Neural cell (in vitro differentiated cells): ENCODE measurements around the gene PFKL. TPM values are rescaled to one million over a fixed set of nuclear protein-coding genes. Genes with fewer than 3 reads are reported as not detected.

Experiments used
- H2AFZ ChIP-seq: fragments of 200-600, 300-800 bp; sonication (generic), shearing (Covaris generic); 2 replicates; pipeline ENCODE4 v1.6.0; 2014; ENCODE audit warnings: low read depth, mild to moderate bottlenecking, antibody characterized with exemption, low read length, moderate library complexity
- H3F3A ChIP-seq: fragments of 200-600 bp; shearing (Covaris generic); 2 replicates; pipeline ENCODE4 v1.6.1; 2016; ENCODE audit warnings: mild to moderate bottlenecking, moderate library complexity, mixed read lengths, antibody characterized with exemption, low read length; ENCODE audit not compliant: insufficient read depth, poor library complexity, severe bottlenecking
- H3K27ac ChIP-seq: fragments of 200-600, 300-800 bp; sonication (generic), shearing (Covaris generic); 2 replicates; pipeline ENCODE4 v1.5.1; 2014; ENCODE audit warnings: mild to moderate bottlenecking, low read length, moderate library complexity
- H3K27me3 ChIP-seq: fragments of 300-800, 200-600 bp; sonication (generic), shearing (Covaris generic); 2 replicates; pipeline ENCODE4 v1.6.0; 2014; ENCODE audit warnings: mild to moderate bottlenecking, low read depth, low read length, moderate library complexity; ENCODE audit not compliant: insufficient read depth
- H3K36me3 ChIP-seq: fragments of 300-800, 200-600 bp; sonication (generic), shearing (Covaris generic); 2 replicates; pipeline ENCODE4 v1.5.1; 2014; ENCODE audit warnings: mild to moderate bottlenecking, antibody characterized with exemption, low read length, moderate library complexity; ENCODE audit not compliant: insufficient read depth
- H3K4me2 ChIP-seq: fragments of 300-800, 200-600 bp; sonication (generic), shearing (Covaris generic); 2 replicates; pipeline ENCODE4 v1.6.0; 2014; ENCODE audit warnings: mild to moderate bottlenecking, low read length
- H3K4me3 ChIP-seq: fragments of 300-800, 200-600 bp; sonication (generic), shearing (Covaris generic); 2 replicates; pipeline ENCODE4 v1.5.1; 2014; ENCODE audit warnings: mild to moderate bottlenecking, low read length, moderate library complexity
- H3K79me2 ChIP-seq: fragments of 200-600 bp; shearing (Covaris generic); replicated peaks from 2 replicates; pipeline ENCODE4 v1.6.0; 2014; ENCODE audit warnings: mild to moderate bottlenecking, low read length, moderate library complexity; ENCODE audit not compliant: insufficient read depth
- H3K9ac ChIP-seq: fragments of 300-800, 200-600 bp; sonication (generic), shearing (Covaris generic); 2 replicates; pipeline ENCODE4 v1.6.1; 2016; ENCODE audit warnings: mild to moderate bottlenecking, low read length, mixed read lengths
- H3K9me2 ChIP-seq: fragments of 200-600 bp; shearing (Covaris generic); 2 replicates; pipeline ENCODE4 v1.6.1; 2016; ENCODE audit warnings: mild to moderate bottlenecking, low read length, mixed read lengths; ENCODE audit not compliant: insufficient read depth
- H3K9me3 ChIP-seq: fragments of 200-600, 300-800 bp; sonication (generic), shearing (Covaris generic); 2 replicates; pipeline ENCODE4 v1.6.1; 2016; ENCODE audit warnings: mild to moderate bottlenecking, mixed run types, low read length, moderate library complexity, mixed read lengths
- H4K20me1 ChIP-seq: fragments of 200-600 bp; shearing (Covaris generic); 2 replicates; pipeline ENCODE4 v1.6.1; 2016; ENCODE audit warnings: mild to moderate bottlenecking, mixed run types; ENCODE audit not compliant: insufficient read depth
- EP300 ChIP-seq: fragments of 450-650 bp; conservative IDR thresholded peaks from 2 replicates; pipeline ENCODE4 v1.6.1; 2014; ENCODE audit warnings: antibody characterized with exemption, mild to moderate bottlenecking, moderate library complexity; ENCODE audit not compliant: poor library complexity, severe bottlenecking
- EZH2 ChIP-seq: fragments of 200-600, 300-800 bp; shearing (Covaris generic), sonication (generic); IDR thresholded peaks from 2 replicates; pipeline ENCODE4 v1.6.1; 2014; ENCODE audit warnings: antibody characterized with exemption, low read length, borderline replicate concordance, mild to moderate bottlenecking; ENCODE audit not compliant: insufficient read depth, poor library complexity, severe bottlenecking
- MXI1 ChIP-seq: fragments of 450-650 bp; conservative IDR thresholded peaks from 2 replicates; pipeline ENCODE4 v1.6.1; 2014; ENCODE audit warnings: antibody characterized with exemption, mild to moderate bottlenecking; ENCODE audit not compliant: poor library complexity, severe bottlenecking
- POLR2AphosphoS5 ChIP-seq: IDR thresholded peaks from 2 replicates; pipeline ENCODE4 v1.6.1; 2012
- RAD21 ChIP-seq: fragments of 450-650 bp; conservative IDR thresholded peaks from 2 replicates; pipeline ENCODE4 v1.6.1; 2014; ENCODE audit warnings: antibody characterized with exemption, mild to moderate bottlenecking, moderate library complexity
- SMC3 ChIP-seq: fragments of 450-650 bp; conservative IDR thresholded peaks from 2 replicates; pipeline ENCODE4 v1.6.1; 2014; ENCODE audit warnings: antibody characterized with exemption, mild to moderate bottlenecking, moderate library complexity; ENCODE audit not compliant: poor library complexity
- TAF1 ChIP-seq: IDR thresholded peaks from 2 replicates; pipeline ENCODE4 v1.6.1; 2012; ENCODE audit warnings: low read depth
- polyA plus RNA-seq: library from polyadenylated mRNA; depleted of rRNA; stranded (reverse); fragments of >200 nt; gene quantifications from 2 replicates; pipeline ENCODE4 v1.2.3, GENCODE V29; 2014
- TF ChIP-seq, protein P1 (sequence below): IDR thresholded peaks from 2 replicates; pipeline ENCODE4 v1.6.1; 2012; ENCODE audit warnings: borderline replicate concordance
- TF ChIP-seq, protein P2 (sequence below): fragments of 450-650 bp; IDR thresholded peaks from 2 replicates; pipeline ENCODE4 v1.5.1; 2014; ENCODE audit warnings: antibody characterized with exemption, mild to moderate bottlenecking, moderate library complexity; ENCODE audit not compliant: poor library complexity, severe bottlenecking

PFKL gene
- polyA plus RNA-seq, 1 donor from 2014 or later, result 79.6 TPM

DNA sequence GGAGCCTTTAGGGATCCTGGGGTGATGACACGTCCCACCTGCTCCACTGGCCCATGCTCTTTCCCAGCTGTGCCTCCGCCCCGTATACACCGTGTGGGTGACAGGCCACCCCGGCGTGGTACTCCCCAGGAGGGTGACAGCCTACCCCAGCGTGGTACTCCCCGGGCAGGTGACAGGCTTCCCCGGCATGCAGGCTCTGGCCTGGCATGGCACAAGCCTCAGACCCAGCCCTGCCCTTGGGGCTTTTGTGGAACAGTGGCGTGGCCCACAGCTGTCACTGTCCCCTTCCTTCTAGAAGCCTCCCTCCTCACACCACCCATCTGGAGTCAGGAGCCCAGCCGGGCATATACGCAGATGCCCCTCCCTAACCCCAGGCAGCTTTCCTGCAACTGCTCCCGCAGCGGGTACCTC is 4.7 kb upstream of the PFKL start:
- no peak overlapping the region for H2AFZ ChIP-seq

DNA sequence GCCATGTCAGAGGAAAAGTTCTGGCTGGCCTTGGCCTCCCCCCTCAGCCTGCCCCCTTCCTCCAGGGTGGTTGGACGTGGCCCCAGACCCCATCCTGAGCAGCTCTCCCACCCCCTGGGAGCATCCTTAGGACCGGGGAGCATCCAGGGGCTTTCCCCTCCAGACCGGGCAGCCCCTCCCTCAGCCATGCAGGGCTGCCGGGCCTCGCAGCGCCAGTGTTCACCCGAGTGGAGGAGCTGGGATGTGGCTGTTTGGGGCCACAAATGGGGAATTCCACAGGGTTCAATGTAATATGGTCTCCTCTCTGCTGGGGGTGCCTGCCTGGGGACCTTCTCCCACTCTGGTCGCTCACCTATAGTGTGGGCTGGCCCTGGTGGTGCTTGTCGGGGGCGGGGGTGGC is 4.2 kb upstream of the PFKL start:
- TF ChIP-seq SMC3 (no peak), POLR2AphosphoS5 (no peak), TAF1 (no peak), EP300 (no peak), RAD21 (no peak), MXI1 (no peak), EZH2 (no peak)
- TF ChIP-seq, protein P1, sequence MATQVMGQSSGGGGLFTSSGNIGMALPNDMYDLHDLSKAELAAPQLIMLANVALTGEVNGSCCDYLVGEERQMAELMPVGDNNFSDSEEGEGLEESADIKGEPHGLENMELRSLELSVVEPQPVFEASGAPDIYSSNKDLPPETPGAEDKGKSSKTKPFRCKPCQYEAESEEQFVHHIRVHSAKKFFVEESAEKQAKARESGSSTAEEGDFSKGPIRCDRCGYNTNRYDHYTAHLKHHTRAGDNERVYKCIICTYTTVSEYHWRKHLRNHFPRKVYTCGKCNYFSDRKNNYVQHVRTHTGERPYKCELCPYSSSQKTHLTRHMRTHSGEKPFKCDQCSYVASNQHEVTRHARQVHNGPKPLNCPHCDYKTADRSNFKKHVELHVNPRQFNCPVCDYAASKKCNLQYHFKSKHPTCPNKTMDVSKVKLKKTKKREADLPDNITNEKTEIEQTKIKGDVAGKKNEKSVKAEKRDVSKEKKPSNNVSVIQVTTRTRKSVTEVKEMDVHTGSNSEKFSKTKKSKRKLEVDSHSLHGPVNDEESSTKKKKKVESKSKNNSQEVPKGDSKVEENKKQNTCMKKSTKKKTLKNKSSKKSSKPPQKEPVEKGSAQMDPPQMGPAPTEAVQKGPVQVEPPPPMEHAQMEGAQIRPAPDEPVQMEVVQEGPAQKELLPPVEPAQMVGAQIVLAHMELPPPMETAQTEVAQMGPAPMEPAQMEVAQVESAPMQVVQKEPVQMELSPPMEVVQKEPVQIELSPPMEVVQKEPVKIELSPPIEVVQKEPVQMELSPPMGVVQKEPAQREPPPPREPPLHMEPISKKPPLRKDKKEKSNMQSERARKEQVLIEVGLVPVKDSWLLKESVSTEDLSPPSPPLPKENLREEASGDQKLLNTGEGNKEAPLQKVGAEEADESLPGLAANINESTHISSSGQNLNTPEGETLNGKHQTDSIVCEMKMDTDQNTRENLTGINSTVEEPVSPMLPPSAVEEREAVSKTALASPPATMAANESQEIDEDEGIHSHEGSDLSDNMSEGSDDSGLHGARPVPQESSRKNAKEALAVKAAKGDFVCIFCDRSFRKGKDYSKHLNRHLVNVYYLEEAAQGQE, result no peak
- TF ChIP-seq, protein P2, sequence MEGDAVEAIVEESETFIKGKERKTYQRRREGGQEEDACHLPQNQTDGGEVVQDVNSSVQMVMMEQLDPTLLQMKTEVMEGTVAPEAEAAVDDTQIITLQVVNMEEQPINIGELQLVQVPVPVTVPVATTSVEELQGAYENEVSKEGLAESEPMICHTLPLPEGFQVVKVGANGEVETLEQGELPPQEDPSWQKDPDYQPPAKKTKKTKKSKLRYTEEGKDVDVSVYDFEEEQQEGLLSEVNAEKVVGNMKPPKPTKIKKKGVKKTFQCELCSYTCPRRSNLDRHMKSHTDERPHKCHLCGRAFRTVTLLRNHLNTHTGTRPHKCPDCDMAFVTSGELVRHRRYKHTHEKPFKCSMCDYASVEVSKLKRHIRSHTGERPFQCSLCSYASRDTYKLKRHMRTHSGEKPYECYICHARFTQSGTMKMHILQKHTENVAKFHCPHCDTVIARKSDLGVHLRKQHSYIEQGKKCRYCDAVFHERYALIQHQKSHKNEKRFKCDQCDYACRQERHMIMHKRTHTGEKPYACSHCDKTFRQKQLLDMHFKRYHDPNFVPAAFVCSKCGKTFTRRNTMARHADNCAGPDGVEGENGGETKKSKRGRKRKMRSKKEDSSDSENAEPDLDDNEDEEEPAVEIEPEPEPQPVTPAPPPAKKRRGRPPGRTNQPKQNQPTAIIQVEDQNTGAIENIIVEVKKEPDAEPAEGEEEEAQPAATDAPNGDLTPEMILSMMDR, result no peak
- no peaks in the 10 kb centered on the region for H3K79me2 ChIP-seq
- no peaks in the 10 kb centered on the region for H4K20me1 ChIP-seq
- no peak overlapping the region for H3K9ac ChIP-seq
- no peaks in the 10 kb centered on the region for H3K9me2 ChIP-seq
- no peaks in the 10 kb centered on the region for H3K27me3 ChIP-seq
- no peak overlapping the region for H3K4me3 ChIP-seq
- H2AFZ ChIP-seq, result no peak overlapping the region
- no peak overlapping the region for H3K27ac ChIP-seq
- no peak overlapping the region for H3K4me2 ChIP-seq
- H3K9me3 ChIP-seq, result no peaks in the 10 kb centered on the region
- H3F3A ChIP-seq, result no peaks in the 10 kb centered on the region
- H3K36me3 ChIP-seq, result no peaks in the 10 kb centered on the region

More for the DNA sequence above, 4.7 kb upstream of the PFKL start:
- Histone ChIP-seq H3K36me3 (no peaks in the 10 kb centered on the region), H3K27me3 (no peaks in the 10 kb centered on the region), H3K4me3 (no peak overlapping the region), H4K20me1 (no peaks in the 10 kb centered on the region), H3K9me3 (no peaks in the 10 kb centered on the region), H3K4me2 (no peak overlapping the region), H3F3A (no peaks in the 10 kb centered on the region), H3K9me2 (no peaks in the 10 kb centered on the region), H3K9ac (no peak overlapping the region), H3K79me2 (no peaks in the 10 kb centered on the region), H3K27ac (no peak overlapping the region)
- no peak for TF ChIP-seq POLR2AphosphoS5
- TF ChIP-seq, protein P2, result no peak
- TF ChIP-seq SMC3, result no peak
- no peak for TF ChIP-seq EP300
- TF ChIP-seq, protein P1, result no peak
- TF ChIP-seq RAD21, result no peak
- no peak for TF ChIP-seq MXI1
- TF ChIP-seq EZH2, result no peak
- no peak for TF ChIP-seq TAF1
